SU-DHL-6 (cell line): ENCODE results near the gene NXPH3.
A peak's percentile ranks its signal among the peaks of the same experiment; 100 is the strongest.

Experiments
- EZH2phosphoT487 ChIP-seq: fragments of 200-600 bp; sonication (generic), shearing (Covaris generic); conservative IDR thresholded peaks from 2 replicates; pipeline ENCODE4 v1.6.1; 2018; ENCODE audit warnings: mild to moderate bottlenecking, antibody characterized with exemption, low read length, moderate library complexity, mixed read lengths
- TF ChIP-seq, protein P1 (sequence below): fragments of 200-600 bp; sonication (generic); IDR thresholded peaks from one replicate; pipeline ENCODE4 v1.5.1; 2017; ENCODE audit warnings: antibody characterized with exemption, mild to moderate bottlenecking, low read length, moderate library complexity; ENCODE audit not compliant: insufficient read depth, poor library complexity, severe bottlenecking

GRCh38 chr17:49574945-49575678, 559 bp upstream of the NXPH3 start:
- TF ChIP-seq, protein P1, sequence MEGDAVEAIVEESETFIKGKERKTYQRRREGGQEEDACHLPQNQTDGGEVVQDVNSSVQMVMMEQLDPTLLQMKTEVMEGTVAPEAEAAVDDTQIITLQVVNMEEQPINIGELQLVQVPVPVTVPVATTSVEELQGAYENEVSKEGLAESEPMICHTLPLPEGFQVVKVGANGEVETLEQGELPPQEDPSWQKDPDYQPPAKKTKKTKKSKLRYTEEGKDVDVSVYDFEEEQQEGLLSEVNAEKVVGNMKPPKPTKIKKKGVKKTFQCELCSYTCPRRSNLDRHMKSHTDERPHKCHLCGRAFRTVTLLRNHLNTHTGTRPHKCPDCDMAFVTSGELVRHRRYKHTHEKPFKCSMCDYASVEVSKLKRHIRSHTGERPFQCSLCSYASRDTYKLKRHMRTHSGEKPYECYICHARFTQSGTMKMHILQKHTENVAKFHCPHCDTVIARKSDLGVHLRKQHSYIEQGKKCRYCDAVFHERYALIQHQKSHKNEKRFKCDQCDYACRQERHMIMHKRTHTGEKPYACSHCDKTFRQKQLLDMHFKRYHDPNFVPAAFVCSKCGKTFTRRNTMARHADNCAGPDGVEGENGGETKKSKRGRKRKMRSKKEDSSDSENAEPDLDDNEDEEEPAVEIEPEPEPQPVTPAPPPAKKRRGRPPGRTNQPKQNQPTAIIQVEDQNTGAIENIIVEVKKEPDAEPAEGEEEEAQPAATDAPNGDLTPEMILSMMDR: no peak
- 0 out of 2 replicates have a peak, but pooled peaks have one; percentile 75 for TF ChIP-seq EZH2phosphoT487
